Fibroblast of lung (primary cell): ENCODE data around the gene ME1. TPM values are rescaled to one million over a fixed set of nuclear protein-coding genes. Genes with fewer than 3 reads are reported as not detected.

Experiments used
- DNase-seq, 2 donors: peaks; one replicate each; pipeline versions ENCODE4 v3.0.0 to v3.0.0-alpha.2; 2010; ENCODE audit warnings: low read depth in 2 of 2
- H2AFZ ChIP-seq: 2 replicates; pipeline ENCODE4 v1.5.1; 2012; ENCODE audit warnings: low read length, control low read depth, inconsistent platforms
- H3K27ac ChIP-seq: 2 replicates; pipeline ENCODE4 v1.5.1; 2011; ENCODE audit warnings: low read length, control low read depth; ENCODE audit not compliant: insufficient read depth
- H3K27me3 ChIP-seq: 2 replicates; pipeline ENCODE4 v1.5.1; 2011; ENCODE audit warnings: mild to moderate bottlenecking, low read length; ENCODE audit not compliant: control insufficient read depth, insufficient read depth
- H3K36me3 ChIP-seq: 2 replicates; pipeline ENCODE4 v1.5.1; 2011; ENCODE audit warnings: low read length; ENCODE audit not compliant: control insufficient read depth, insufficient read depth
- H3K4me1 ChIP-seq: 2 replicates; pipeline ENCODE4 v1.5.1; 2011; ENCODE audit warnings: low read length; ENCODE audit not compliant: control insufficient read depth, insufficient read depth; ENCODE audit errors: extremely low read depth
- H3K4me2 ChIP-seq: 2 replicates; pipeline ENCODE4 v1.5.1; 2011; ENCODE audit warnings: low read length, control low read depth; ENCODE audit not compliant: insufficient read depth; ENCODE audit errors: extremely low read depth
- H3K4me3 ChIP-seq, 4 experiments: fragments of 200-600 bp in 1 of 4; sonication (generic) in 1 of 4; replicated peaks in 1 of 4; 2 replicates each; pipeline ENCODE4 v1.5.1; 2011 to 2016; ENCODE audit warnings: low read length in 4 of 4, low read depth in 3 of 4, mild to moderate bottlenecking in 3 of 4, control low read depth in 2 of 4, inconsistent platforms in 1 of 4, mixed read lengths in 1 of 4; ENCODE audit not compliant: insufficient read depth in 1 of 4; ENCODE audit errors: control extremely low read depth in 1 of 4
- H3K79me2 ChIP-seq: 2 replicates; pipeline ENCODE4 v1.5.1; 2012; ENCODE audit warnings: mild to moderate bottlenecking, low read length, inconsistent platforms; ENCODE audit not compliant: control insufficient read depth, insufficient read depth
- H3K9ac ChIP-seq: 2 replicates; pipeline ENCODE4 v1.5.1; 2011; ENCODE audit warnings: mild to moderate bottlenecking, low read length, control low read depth; ENCODE audit not compliant: insufficient read depth
- H3K9me3 ChIP-seq: 2 replicates; pipeline ENCODE4 v1.5.1; 2012; ENCODE audit warnings: low read depth, low read length; ENCODE audit not compliant: control insufficient read depth, insufficient read depth
- H4K20me1 ChIP-seq: 2 replicates; pipeline ENCODE4 v1.5.1; 2011; ENCODE audit warnings: low read length; ENCODE audit not compliant: control insufficient read depth, insufficient read depth; ENCODE audit errors: extremely low read depth
- CTCF ChIP-seq, 2 donors: IDR thresholded peaks in 1 of 2; conservative IDR thresholded peaks in 1 of 2; 1 replicate in 1 of 2; 2 replicates in 1 of 2; pipeline ENCODE4 v1.5.1; 2011 to 2012; ENCODE audit warnings: low read length in 2 of 2, control low read depth in 1 of 2, inconsistent platforms in 1 of 2, low read depth in 1 of 2, mild to moderate bottlenecking in 1 of 2
- EZH2 ChIP-seq: IDR thresholded peaks from 2 replicates; pipeline ENCODE4 v1.5.1; 2012; ENCODE audit warnings: low read length, control low read depth, mild to moderate bottlenecking; ENCODE audit errors: missing control alignments
- polyA plus RNA-seq, 2 donors: library from polyadenylated mRNA; depleted of rRNA in 1 of 2; stranded (reverse) in 1 of 2; unstranded in 1 of 2; fragments of >200 nt; gene quantifications; 2 replicates each; pipeline ENCODE4 v1.2.1, GENCODE V29; 2011 to 2012; ENCODE audit warnings: missing spikeins in 1 of 2
- total RNA-seq: library from RNA; depleted of rRNA; stranded (reverse); fragments of >200 nt; gene quantifications from 2 replicates; pipeline ENCODE4 v1.2.1, GENCODE V29; 2014

ME1 gene
- total and polyA plus RNA-seq, 2 donors (not counting 1 experiment from before 2014, with no cell fraction given): 35.8 to 44.3 TPM

DNA sequence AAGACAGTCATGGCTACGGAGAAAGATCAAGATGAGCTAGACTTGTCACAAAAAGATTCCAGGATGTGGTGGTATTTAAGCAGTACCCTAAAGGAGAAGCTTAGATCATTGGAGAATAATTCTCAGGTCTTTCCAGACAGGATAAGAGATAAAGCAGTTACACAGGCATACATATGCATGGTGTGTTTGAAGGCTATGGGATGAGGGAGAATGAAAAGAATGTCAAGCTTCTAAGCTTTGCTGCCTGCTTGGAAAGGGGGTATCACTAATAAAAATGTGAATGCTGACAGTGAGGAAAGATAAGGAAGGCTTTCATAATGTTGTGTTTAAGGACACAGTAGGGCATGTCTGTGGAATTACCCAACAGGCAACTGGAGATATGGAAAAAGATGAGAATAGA lies 209.6 kb downstream of the ME1 start:
- peak in 1 of 2 donors; percentile 74 for DNase-seq

DNA sequence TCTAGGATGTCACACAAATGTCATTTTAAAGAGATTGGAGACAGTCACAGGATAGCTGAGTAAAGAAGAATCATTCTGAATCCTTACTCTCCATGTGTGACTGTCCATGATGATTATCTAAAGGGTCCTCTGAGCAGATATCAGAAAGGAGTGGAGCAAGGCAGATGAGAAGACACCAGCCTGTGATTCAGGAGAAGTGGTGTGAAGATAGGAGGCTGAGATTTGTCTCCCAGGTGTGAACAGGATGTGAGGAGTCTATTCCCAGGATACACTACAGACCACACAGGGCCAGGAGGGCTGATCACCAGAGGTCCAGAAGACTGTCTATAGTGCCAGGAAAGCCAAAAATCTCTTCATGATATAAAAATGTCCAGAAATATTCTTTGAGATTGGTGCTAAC lies 210.7 kb downstream of the ME1 start:
- H3K4me2 ChIP-seq: no peak overlapping the region
- H4K20me1 ChIP-seq: no peaks in the 10 kb centered on the region
- H3K36me3 ChIP-seq: no peaks in the 10 kb centered on the region
- no peak overlapping the region for H3K9ac ChIP-seq
- no peaks in the 10 kb centered on the region for H3K9me3 ChIP-seq
- no peak overlapping the region for H3K4me3 ChIP-seq
- no peaks in the 10 kb centered on the region for H3K27me3 ChIP-seq
- no peaks in the 10 kb centered on the region for H3K79me2 ChIP-seq
- H2AFZ ChIP-seq: no peak overlapping the region
- TF ChIP-seq EZH2: no peak
- TF ChIP-seq CTCF (conservative IDR thresholded peaks at IDR 0.05 in 1 of 2, IDR thresholded peaks at IDR 0.05 in 1 of 2; ENCODE audit: low read depth in 1 of 2, low read length in 2 of 2): no peak
- no peak for DNase-seq
- H3K4me1 ChIP-seq: no peaks in the 10 kb centered on the region
- H3K27ac ChIP-seq: no peak overlapping the region

More for the DNA sequence above, 209.6 kb downstream of the ME1 start:
- Histone ChIP-seq H4K20me1 (no peaks in the 10 kb centered on the region), H3K27me3 (no peaks in the 10 kb centered on the region), H3K4me3 (no peak overlapping the region), H3K9ac (no peak overlapping the region), H3K4me2 (no peak overlapping the region), H2AFZ (no peak overlapping the region), H3K9me3 (no peaks in the 10 kb centered on the region), H3K79me2 (no peaks in the 10 kb centered on the region), H3K36me3 (no peaks in the 10 kb centered on the region), H3K27ac (no peak overlapping the region), H3K4me1 (no peaks in the 10 kb centered on the region)
- TF ChIP-seq EZH2 (no peak), CTCF (conservative IDR thresholded peaks at IDR 0.05 in 1 of 2, IDR thresholded peaks at IDR 0.05 in 1 of 2; ENCODE audit: low read depth in 1 of 2, low read length in 2 of 2) (no peak)

GRCh38 chr6:83218646-83219045 lies 212.2 kb downstream of the ME1 start:
- no peak overlapping the region for H3K4me2 ChIP-seq
- H3K9me3 ChIP-seq: no peaks in the 10 kb centered on the region
- H3K36me3 ChIP-seq: no peaks in the 10 kb centered on the region
- H3K4me3 ChIP-seq: no peak overlapping the region
- H2AFZ ChIP-seq: no peak overlapping the region
- H4K20me1 ChIP-seq: no peaks in the 10 kb centered on the region
- H3K9ac ChIP-seq: no peak overlapping the region
- H3K27ac ChIP-seq: no peak overlapping the region
- H3K27me3 ChIP-seq: no peaks in the 10 kb centered on the region
- H3K4me1 ChIP-seq: peaks cover 2% of the 10 kb centered on the region
- no peaks in the 10 kb centered on the region for H3K79me2 ChIP-seq
- DNase-seq: no peak
- TF ChIP-seq CTCF (conservative IDR thresholded peaks at IDR 0.05 in 1 of 2, IDR thresholded peaks at IDR 0.05 in 1 of 2; ENCODE audit: low read depth in 1 of 2, low read length in 2 of 2): no peak
- TF ChIP-seq EZH2: no peak
